Amygdala (tissue), 56 donors: ENCODE data around the gene ATP11A.
"Not testable (repeated sequence)": the region's sequence is repeated elsewhere in the genome, so short reads cannot be mapped to it uniquely, and the experiment has no call there.

ENCODE experiments used
- DNase-seq, 56 donors: peaks; one replicate each; lab custom pipeline; 2025; lab: John Stamatoyannopoulos, UW

ATP11A gene

DNA sequence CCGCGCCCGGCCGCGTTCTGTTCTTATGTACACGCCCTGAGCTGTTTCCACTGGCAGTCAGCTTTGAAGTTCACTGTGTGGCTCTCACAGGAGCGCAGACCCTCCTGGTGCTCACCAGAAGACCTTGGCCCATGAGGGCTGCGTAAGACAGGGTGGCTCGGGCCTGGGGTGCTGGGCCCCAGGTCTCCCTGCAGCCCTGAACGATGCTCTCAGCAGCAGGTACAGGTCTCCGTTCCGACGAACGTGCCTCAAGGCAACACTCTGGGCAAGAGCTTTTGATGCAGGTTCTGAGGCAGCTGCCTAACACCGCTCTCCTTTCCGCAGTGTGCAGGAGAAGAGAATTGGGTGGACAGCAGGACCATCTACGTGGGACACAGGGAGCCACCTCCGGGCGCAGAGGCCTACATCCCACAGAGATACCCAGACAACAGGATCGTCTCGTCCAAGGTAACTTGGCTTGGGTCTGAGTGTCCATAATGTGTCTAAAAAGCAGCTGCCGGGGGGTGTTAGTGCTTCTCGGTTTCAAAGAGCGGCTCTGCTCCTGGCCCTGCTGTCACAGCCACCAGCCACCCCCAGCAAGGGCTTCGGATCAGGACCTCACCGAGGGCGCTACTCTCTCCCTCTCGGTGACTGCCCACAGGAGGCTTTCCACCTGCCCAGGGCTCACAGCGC lies 95.1 kb downstream of the ATP11A start:
- DNase-seq, result no peak

- no peak for DNase-seq
These were observed 95.6 kb downstream of the ATP11A start for GRCh38 chr13:112785483-112785856.

- not testable (repeated sequence) for DNase-seq
These were observed 97.0 kb downstream of the ATP11A start for GRCh38 chr13:112786810-112787209.

DNA sequence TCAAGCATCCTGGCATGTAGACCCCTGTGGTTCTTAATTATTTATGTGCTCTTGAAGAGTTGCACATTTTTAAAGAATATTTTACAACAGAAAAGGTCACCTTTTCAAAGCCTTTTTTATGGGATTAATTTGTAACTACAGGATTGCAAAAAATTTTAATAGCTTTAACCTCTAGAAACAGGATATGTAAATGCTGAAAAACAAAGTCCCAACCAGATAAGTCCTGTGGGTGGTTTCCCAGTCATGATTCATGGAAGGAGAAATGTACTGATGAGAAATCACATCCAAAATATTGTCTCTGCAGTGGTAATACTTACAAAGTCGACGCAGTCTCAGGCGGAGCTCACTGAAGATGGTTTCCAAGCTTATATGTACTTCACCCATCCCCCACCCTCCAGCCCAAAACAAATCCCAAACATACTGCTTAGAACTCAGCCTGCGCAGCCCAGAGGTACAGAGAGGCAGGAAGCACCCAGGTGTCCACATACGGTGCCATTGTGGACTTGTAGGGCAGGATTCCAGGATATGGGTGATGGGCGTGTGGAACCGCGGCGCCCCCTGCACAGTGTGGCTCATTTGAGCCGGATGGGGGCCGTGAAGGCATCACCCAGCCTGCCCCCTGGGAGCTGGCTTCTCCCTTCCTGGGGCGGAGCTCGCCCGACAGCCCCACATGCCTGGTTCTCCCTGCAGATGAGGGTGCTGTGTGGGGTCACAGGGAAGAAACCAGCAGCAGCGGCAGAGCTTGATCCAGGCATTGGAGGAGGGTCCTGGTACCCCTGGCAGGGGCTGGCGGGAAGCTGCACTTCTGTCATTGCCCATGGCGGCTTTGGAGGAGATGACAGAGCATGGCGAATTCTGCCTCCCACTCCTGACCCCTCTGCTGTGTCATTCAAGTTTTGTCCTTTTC lies 101.2 kb downstream of the ATP11A start:
- DNase-seq, result no peak

GRCh38 chr13:112791663-112792440 lies 102.0 kb downstream of the ATP11A start:
- no peak for DNase-seq

DNA sequence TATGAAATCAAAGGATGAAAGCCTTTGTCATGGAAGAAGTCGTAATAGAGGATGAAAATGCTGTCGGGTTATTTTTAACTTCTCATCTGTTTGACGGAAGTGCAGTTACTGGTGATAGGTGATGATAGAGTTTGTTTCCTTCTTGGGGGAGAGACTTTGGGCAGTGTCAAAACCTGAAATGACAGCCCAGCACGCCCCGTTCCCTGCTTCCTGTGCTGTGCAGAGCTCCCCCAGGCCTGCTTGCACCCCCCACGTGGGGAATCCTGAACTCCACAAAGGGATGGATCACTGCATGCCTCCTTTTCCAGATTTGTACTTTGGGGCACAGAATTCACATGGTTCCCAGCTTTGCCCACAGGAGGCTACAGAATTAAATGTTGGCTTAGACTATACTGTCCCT lies 102.7 kb downstream of the ATP11A start:
- no peak for DNase-seq

- no peak for DNase-seq
These were observed 104.0 kb downstream of the ATP11A start for GRCh38 chr13:112793545-112794445.

GRCh38 chr13:112795277-112795676 lies 105.4 kb downstream of the ATP11A start:
- no peak for DNase-seq

- DNase-seq, result no peak
These were observed 106.5 kb downstream of the ATP11A start for GRCh38 chr13:112796190-112796915.

GRCh38 chr13:112799394-112799793 lies 109.6 kb downstream of the ATP11A start:
- DNase-seq, result no peak

DNA sequence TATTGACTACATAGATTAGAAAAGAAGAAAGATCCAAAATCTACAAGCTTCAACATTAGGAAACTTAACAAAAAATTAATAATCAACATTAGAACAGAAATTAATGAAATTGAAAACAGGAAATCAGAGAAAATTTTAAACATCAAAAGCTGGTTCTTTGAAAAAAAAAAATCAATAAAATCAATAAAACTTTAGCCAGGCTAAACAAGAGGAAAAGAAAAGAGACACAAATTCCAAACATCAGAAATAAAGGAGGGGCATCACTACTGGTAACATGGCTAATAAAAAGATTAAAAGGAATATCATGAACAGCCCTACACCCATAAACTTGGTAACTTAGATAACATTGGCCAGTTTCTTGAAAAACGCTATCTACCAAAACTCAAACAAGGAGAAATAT lies 110.2 kb downstream of the ATP11A start:
- DNase-seq, result no peak

DNA sequence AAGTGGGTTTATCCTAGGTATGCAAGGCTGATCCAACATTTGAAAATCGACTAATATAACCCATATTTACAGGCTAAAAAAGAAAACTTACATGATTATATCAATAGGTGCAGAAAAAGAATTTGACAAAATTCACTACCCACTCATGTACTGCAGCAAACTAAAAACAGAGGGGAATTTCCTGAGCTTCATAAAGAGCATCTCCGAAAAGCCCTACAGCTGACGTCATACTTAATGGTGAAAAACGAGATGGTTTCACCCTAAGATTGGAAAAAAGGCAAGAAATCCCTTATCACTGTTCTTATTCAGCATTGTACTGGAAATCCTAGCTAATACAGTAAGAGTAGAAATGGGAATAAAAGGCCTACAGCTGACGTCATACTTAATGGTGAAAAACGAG lies 111.0 kb downstream of the ATP11A start:
- DNase-seq, result not testable (repeated sequence)

GRCh38 chr13:112802802-112803195 lies 113.0 kb downstream of the ATP11A start:
- no peak for DNase-seq

- no peak for DNase-seq
These were observed 113.6 kb downstream of the ATP11A start for GRCh38 chr13:112803422-112803821.

GRCh38 chr13:112804374-112804773 lies 114.5 kb downstream of the ATP11A start:
- no peak for DNase-seq

DNA sequence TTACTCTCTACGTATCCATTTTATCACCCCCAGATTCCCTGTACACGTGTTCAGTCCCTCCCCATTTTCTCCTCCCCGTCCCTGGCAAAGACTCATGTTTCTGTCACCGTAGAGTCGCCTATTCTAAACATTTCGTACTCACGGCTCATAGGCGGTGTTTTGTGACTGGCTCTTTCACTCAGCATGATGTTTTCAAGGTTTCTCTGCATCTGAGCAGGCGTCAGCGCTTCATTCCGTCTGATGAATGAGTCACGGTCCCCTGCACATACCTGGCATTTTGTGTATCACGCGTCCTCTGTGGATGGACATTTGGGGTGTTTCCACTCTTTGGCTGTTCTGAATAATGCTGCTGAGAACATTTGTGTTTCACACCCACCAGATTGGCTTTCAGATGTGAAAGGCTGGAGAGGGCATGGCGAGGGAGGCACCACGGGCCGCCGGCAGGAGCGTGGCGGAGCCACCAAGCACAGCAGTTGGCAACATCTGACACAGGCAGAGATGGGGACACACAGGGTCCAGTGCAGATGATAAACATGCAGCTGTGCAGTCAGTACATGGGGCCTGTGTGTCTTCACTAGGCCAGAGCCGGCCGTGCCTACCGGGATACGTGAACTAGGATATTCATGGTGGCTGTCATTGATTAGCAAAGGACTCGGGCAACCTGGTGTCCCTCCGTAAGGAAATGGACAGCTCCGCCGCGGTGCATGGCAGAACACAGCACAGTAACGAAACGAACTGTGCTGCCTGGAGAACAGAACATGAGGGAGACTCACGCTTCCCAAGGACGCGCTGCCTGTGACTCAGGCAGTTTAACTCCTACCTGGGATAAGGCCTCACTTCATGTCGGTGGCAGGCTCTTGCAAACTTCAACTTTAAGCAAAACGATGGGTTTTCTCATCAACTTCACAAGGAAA lies 117.2 kb downstream of the ATP11A start:
- DNase-seq, result peak in 10 of 56 donors; percentile 14 to 43 (median 26)

DNA sequence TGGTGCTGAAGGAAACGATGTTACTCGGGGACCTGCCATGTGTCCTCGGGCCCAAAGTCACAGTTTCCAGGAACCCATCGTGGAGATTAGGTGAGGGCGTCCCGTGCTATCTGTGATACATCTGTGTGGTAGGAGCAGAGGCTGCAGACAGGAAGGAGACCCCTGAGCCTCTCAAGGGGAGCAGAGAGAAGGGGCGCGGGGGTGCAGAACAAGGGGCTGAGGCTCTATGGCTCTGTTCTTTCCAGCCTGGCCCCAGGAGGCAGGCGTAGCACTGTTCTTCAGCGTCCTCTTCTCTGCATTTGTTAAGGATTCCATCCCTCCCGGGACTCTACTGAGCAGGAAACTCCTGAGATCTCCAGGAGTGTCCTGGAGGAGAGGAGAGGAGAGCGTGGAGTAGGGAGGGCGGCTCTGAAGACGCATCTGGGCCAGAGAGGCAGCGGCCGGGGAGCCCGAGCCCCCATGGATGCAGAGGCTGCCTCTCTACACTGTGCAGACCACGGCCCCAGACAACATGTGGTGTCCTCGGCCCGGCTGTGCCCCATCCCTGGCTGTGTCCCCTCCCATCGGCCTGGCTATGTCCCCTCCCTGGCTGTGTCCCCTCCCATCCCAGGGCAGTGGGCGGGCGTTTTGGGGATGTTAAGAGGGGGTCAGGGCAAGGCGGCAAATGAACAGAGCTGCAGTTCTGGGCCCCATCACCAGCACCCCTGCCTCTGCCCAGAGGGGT lies 118.0 kb downstream of the ATP11A start:
- DNase-seq, result no peak
